HFFc6 (cell line): Measurements from ENCODE around the gene SFXN2. TPM values are rescaled to one million over a fixed set of nuclear protein-coding genes. Genes with fewer than 3 reads are reported as not detected.
A peak's percentile ranks its signal among the peaks of the same experiment; 100 is the strongest.
"Not testable (repeated sequence)": the region's sequence is repeated elsewhere in the genome, so short reads cannot be mapped to it uniquely, and the experiment has no call there.

ENCODE experiments used
- DNase-seq: peaks from one replicate; pipeline ENCODE4 v3.0.0-alpha.2; 2018
- H3K27ac Mint-ChIP-seq: 2 replicates; pipeline ENCODE4 v1.8.0; 2020; ENCODE audit warnings: mild to moderate bottlenecking, mixed read lengths
- H3K27me3 Mint-ChIP-seq: 2 replicates; pipeline ENCODE4 v1.8.0; 2021; ENCODE audit warnings: mild to moderate bottlenecking, moderate library complexity, mixed read lengths; ENCODE audit not compliant: insufficient read depth
- H3K36me3 Mint-ChIP-seq: 2 replicates; pipeline ENCODE4 v1.8.0; 2021; ENCODE audit warnings: low read depth, mixed read lengths
- H3K4me1 Mint-ChIP-seq: 2 replicates; pipeline ENCODE4 v1.8.0; 2020; ENCODE audit warnings: low read depth, mixed read lengths
- H3K4me3 Mint-ChIP-seq: 2 replicates; pipeline ENCODE4 v1.8.0; 2020; ENCODE audit warnings: mild to moderate bottlenecking, moderate library complexity, mixed read lengths
- H3K9me3 Mint-ChIP-seq: 2 replicates; pipeline ENCODE4 v1.8.0; 2020; ENCODE audit warnings: mild to moderate bottlenecking, mixed read lengths
- long read RNA-seq: library from polyadenylated mRNA; unstranded; transcript quantifications from one replicate; pipeline ENCODE4 v2.0.0, GENCODE V29; 2019
- total RNA-seq, 6 experiments: library from RNA; stranded (reverse); fragmentation: NEBNext Ultra II Directional; extraction: Animal tissue kit (Norgen Biotek cat#: 25700); gene quantifications; 2 replicates in 1 of 6; 3 replicates in 5 of 6; pipeline ENCODE4 v1.2.3, GENCODE V29; 2021
- TF ChIP-seq, protein P1 (sequence below): fragments of 200-600 bp; sonication (generic); IDR thresholded peaks from 2 replicates; pipeline ENCODE4 v1.5.0; 2021; ENCODE audit warnings: antibody characterized with exemption, mild to moderate bottlenecking

SFXN2 gene, protein sequence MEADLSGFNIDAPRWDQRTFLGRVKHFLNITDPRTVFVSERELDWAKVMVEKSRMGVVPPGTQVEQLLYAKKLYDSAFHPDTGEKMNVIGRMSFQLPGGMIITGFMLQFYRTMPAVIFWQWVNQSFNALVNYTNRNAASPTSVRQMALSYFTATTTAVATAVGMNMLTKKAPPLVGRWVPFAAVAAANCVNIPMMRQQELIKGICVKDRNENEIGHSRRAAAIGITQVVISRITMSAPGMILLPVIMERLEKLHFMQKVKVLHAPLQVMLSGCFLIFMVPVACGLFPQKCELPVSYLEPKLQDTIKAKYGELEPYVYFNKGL
- total RNA-seq: 1 to 10 TPM; 2.2 to 4.4 (median 3.5) TPM
- long read RNA-seq: 0 reads

DNA sequence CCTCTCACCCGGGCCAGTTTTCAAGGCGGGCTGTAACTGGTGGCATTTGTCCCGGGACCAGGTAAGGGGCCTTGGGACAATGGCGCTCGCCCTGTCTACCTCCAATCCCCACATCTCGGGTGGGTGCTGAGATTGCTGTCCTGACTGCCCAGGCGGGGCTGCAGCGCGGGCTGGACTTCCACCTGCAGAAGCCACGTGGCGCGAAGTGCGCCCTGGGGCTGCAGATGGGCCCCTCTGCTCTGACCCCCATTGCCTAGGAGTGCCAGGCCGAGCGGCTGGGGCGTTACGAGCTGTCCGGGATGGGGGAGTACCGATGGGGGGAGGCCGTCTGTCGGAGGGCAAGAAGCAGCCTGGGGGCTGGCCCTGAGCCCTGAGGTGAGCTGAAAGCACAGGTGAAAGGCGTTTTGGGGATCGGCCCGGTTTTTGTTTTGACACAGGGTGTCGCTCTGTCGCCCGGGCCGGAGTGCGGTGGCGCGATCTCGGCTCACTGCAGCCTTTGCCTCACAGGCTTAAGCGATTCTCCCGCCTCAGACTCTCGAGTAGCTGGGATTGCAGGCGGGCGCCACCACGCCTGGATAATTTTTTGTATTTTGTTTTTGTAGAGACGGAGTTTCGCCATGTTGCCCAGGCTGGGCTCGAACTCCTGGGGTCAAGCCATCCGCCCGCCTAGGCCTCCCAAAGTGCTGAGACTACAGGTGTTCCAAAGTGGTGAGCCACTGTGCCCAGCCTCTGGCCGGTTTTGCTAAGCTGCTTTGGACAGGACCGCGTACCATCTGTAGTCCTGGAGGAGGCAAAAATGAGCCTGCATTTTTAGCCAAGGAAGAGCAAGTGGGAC, at the start of gene SFXN2:
Gene SFXN2 (plus strand): TSS at position 16 of the 835 bp plus-strand sequence. CDS start 12,001 bp downstream, outside the sequence.
- TF ChIP-seq, protein P1, sequence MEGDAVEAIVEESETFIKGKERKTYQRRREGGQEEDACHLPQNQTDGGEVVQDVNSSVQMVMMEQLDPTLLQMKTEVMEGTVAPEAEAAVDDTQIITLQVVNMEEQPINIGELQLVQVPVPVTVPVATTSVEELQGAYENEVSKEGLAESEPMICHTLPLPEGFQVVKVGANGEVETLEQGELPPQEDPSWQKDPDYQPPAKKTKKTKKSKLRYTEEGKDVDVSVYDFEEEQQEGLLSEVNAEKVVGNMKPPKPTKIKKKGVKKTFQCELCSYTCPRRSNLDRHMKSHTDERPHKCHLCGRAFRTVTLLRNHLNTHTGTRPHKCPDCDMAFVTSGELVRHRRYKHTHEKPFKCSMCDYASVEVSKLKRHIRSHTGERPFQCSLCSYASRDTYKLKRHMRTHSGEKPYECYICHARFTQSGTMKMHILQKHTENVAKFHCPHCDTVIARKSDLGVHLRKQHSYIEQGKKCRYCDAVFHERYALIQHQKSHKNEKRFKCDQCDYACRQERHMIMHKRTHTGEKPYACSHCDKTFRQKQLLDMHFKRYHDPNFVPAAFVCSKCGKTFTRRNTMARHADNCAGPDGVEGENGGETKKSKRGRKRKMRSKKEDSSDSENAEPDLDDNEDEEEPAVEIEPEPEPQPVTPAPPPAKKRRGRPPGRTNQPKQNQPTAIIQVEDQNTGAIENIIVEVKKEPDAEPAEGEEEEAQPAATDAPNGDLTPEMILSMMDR: peak; percentile 41
- Mint-ChIP-seq H3K36me3 (peaks cover 5% of the 10 kb centered on the region), H3K4me1 (peaks cover 75% of the 10 kb centered on the region), H3K27ac (peak within 1 kb of the TSS; percentile 87), H3K9me3 (no peaks in the 10 kb centered on the region), H3K4me3 (peak within 1 kb of the TSS; percentile 91), H3K27me3 (no peaks in the 10 kb centered on the region)
- no peak for DNase-seq

- no peak overlapping the region for H3K4me3 Mint-ChIP-seq
- H3K27ac Mint-ChIP-seq: no peak overlapping the region
- no peaks in the 10 kb centered on the region for H3K36me3 Mint-ChIP-seq
- H3K9me3 Mint-ChIP-seq: no peaks in the 10 kb centered on the region
- TF ChIP-seq, protein P1: no peak
- H3K27me3 Mint-ChIP-seq: peaks cover 2% of the 10 kb centered on the region
- no peak for DNase-seq
- peaks cover 21% of the 10 kb centered on the region for H3K4me1 Mint-ChIP-seq
Observed at GRCh38 chr10:102665904-102666509, 48.4 kb upstream of the SFXN2 start.

- DNase-seq, H3K4me3 Mint-ChIP-seq, H3K27ac Mint-ChIP-seq, H3K27me3 Mint-ChIP-seq, H3K36me3 Mint-ChIP-seq, H3K9me3 Mint-ChIP-seq: not testable (repeated sequence)
- H3K4me1 Mint-ChIP-seq: peaks cover 21% of the 10 kb centered on the region
Observed at GRCh38 chr10:102667411-102667810, 47.0 kb upstream of the SFXN2 start.

GRCh38 chr10:102668326-102669107, 45.9 kb upstream of the SFXN2 start:
- H3K27ac Mint-ChIP-seq: peak overlapping the region; percentile 61
- TF ChIP-seq, protein P1: no peak
- no peaks in the 10 kb centered on the region for H3K9me3 Mint-ChIP-seq
- DNase-seq: no peak
- H3K27me3 Mint-ChIP-seq: peaks cover 3% of the 10 kb centered on the region; the same call in 1 of the 2 replicates
- no peaks in the 10 kb centered on the region for H3K36me3 Mint-ChIP-seq
- H3K4me3 Mint-ChIP-seq: no peak overlapping the region
- peaks cover 26% of the 10 kb centered on the region for H3K4me1 Mint-ChIP-seq

- Mint-ChIP-seq H3K9me3 (no peaks in the 10 kb centered on the region), H3K4me3 (no peak overlapping the region), H3K4me1 (peaks cover 35% of the 10 kb centered on the region), H3K27ac (peak overlapping the region; percentile 61), H3K27me3 (peaks cover 3% of the 10 kb centered on the region; the same call in 1 of the 2 replicates), H3K36me3 (no peaks in the 10 kb centered on the region)
- DNase-seq: peak; percentile 58
- TF ChIP-seq, protein P1: peak; percentile 65
Observed at GRCh38 chr10:102669206-102670064, 45.0 kb upstream of the SFXN2 start.
